GM19395 (cell line): Measurements from ENCODE around the gene PIK3CD.
"Not testable (repeated sequence)": the region's sequence is repeated elsewhere in the genome, so short reads cannot be mapped to it uniquely, and the experiment has no call there.

Experiments
- ATAC-seq: cut with Tn5 transposase; IDR thresholded peaks from one replicate; pipeline ENCODE4 v1.9.1; 2021; ENCODE audit warnings: mild to moderate bottlenecking, moderate library complexity; ENCODE audit not compliant: unreplicated experiment

PIK3CD gene

DNA sequence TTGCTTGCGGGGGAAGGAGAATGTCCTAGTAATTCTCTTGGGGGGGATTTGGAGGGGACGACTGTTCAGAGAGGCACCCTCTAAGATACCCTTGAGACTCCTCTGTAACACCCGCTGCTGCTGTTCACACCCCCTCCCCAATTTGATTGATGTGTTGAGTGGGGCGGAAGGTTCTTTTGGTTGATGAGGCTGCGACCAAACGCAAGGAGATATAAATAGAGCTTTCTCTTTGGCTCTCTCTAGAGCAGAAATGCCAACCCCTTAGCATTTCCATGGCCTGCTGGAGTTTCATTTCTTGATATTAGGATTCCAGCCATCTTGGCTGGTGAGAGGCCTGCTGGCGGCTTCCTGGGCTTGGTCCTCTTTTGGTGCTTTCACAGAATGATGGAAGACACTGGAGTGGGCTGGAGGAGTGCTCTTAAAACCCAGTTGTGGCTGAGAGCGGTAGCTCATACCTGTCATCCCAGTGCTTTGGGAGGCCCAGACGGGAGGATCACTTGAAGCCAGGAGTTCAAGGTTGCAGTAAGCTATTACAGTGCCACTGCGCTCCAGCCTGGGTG, 2.0 kb downstream of the PIK3CD start:
- no peak for ATAC-seq

- no peak for ATAC-seq
Measured at GRCh38 chr1:9654051-9654833, 2.7 kb downstream of the PIK3CD start.

DNA sequence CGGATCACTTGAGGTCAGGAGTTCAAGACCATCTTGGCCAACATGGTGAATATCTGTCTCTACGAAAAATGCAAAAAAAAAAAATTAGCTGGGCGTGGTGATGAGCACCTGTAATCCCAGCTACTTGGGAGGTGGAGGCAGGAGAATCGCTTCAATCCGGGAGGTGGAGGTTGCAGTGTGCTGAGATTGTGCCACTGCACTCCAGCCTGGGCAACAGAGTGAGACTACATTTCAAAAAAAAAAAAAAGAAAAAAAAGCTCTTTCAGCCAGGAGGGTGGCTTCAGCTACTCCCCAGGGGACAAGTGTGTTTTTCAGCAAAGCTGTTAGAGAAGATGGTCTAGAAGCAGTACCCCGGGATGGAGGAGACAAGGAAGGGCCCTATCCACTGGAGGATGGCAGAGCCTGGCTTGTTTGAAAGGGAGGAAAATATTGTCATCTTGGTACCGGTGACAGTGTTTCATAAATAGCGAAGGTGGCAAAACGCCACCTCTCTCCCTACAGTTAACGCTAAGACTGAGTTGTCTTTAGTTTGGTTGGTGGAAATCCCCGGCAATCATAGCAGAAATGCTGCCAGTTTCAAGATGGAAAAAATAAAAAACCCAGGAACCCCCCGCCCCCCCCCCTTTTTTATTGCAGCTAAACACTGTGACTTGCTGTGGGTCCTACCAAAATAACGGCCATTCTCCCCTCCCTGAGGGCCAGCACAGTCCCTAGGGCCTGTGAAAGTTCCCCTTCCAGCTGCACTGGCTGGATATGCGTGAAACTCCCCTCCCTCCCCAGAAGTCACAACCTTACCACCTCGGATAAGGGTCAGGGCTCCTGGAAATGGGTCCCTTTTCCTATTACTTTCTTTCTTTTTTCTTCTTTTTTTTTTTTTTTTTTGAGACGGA, 3.5 kb downstream of the PIK3CD start:
- ATAC-seq, result no peak

- ATAC-seq, result no peak
Measured at GRCh38 chr1:9655836-9656235, 4.3 kb downstream of the PIK3CD start.

GRCh38 chr1:9657521-9658032, 6.0 kb downstream of the PIK3CD start:
- no peak for ATAC-seq

- no peak for ATAC-seq
Measured at GRCh38 chr1:9658199-9658598, 6.7 kb downstream of the PIK3CD start.

- ATAC-seq, result no peak
Measured at GRCh38 chr1:9659328-9659727, 7.8 kb downstream of the PIK3CD start.

DNA sequence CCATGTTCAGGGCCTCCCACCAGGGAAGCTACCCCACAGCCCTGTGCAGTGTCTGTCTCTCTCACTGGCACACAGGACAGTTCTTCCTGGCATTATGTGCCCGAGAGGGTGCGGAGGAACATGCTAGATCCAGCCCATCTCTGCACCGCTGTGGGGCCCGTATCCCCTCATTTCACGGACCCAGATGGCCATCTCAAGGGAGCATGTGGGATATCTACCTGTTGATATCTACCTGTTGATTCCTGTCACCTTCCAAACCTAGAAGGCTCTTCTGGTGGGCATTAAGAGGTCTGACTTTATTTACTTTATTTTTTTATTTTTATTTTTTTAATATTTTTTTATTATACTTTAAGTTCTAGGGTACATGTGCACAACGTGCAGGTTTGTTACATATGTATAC, 11.7 kb downstream of the PIK3CD start:
- no peak for ATAC-seq

- ATAC-seq, result no peak
Measured at GRCh38 chr1:9665193-9665592, 13.7 kb downstream of the PIK3CD start.

DNA sequence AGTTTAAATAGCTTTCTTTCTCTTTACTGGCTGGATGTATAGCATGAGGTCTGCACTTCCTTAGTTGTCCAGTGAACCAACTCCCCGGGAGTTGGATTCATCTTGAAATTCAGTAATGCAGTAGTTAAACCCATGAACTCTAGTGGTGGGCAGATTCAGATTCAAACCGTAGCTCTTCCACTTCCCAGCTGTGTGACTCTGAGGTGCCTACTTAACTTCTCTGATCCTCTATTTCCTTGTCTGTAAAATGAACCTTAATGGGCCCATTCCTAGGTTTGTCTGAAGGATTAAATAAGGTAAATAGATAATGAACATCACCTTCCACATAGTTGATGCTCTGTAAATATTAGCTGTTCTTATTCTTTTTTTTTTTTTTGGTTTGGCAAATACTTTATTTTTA, 16.5 kb downstream of the PIK3CD start:
- no peak for ATAC-seq

- ATAC-seq, result no peak
Measured at GRCh38 chr1:9670085-9670484, 18.6 kb downstream of the PIK3CD start.

- ATAC-seq, result no peak
Measured at GRCh38 chr1:9671377-9672140, 20.0 kb downstream of the PIK3CD start.

- ATAC-seq, result no peak
Measured at GRCh38 chr1:9672444-9672843, 20.9 kb downstream of the PIK3CD start.

DNA sequence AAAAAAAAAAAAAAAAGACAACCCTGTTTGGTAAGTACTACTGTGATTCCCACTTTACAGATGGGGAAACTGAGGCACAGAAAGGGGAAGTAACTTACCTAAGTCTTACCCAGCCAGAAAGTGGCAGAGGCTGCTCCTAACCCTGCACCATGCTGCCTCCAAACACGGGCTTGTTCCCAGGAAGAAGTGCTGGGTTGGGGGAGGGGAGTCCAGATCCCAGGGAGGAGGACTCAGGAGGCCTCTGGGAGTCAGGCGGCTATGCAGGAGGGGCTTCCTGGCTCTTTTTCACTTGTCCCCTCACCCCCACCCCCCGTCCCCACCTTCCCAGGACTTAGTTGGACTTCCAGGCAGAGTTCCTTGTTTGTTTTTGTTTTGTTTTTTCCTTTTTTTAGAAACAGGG, 23.9 kb downstream of the PIK3CD start:
- ATAC-seq, result no peak

GRCh38 chr1:9676128-9676527, 24.6 kb downstream of the PIK3CD start:
- ATAC-seq, result not testable (repeated sequence)

- no peak for ATAC-seq
Measured at GRCh38 chr1:9676815-9677393, 25.4 kb downstream of the PIK3CD start.

DNA sequence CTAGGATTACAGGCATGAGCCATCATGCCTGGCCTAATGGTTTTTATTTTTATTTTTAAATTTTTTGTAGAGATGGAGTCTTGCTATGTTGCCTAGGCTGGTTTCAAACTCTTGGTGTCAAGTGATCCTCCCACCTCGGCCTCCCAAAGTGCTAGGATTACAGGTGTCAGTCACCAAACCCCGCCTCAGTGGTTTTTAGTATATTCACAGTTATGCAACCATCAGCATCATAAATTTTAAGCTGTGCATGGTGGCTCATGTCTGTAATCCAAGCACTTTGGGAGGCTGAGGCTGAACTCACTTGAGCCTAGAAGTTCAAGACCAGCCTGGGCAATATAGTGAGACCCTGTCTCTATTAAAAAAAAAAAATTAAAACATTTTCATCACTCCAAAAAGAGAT, 28.6 kb downstream of the PIK3CD start:
- ATAC-seq, result no peak

DNA sequence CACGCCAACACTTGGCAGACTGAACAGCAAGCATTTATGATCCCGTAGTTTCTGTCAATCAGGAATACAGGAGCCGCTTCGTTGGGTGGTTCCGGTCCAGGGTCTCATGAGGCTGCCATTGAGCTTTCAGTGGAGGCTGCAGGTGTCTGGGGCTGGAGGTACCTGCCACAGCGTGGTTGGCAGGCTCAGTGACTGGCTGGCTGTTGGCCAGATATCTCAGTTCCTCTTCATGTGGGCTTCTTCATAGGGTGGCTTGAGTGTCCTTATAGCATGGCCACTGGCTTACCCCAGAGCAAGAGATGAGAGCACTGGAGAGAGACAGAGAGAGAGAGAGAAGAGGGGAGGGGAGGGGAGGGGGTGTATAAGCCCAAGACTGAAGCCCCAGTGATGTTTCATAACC, 29.3 kb downstream of the PIK3CD start:
- no peak for ATAC-seq

DNA sequence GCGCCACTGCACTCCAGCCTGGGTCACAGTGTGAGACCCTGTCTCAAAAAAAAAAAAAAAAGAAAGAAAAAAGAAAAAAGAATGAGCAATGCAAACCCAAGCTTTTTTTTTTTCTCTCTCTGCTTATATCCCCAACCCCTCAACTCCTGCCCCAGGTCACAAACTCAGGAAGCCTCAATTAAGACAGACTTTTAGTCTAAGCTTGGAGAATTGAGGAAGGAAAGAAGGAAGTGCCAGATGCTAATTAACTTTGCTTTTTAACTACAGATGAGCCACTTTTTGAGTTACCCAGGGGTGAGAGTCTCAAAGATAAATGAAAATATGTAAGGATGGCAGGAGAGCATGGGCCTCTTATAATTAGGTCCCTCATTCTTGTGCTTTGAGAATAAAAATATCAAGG, 33.3 kb downstream of the PIK3CD start:
- no peak for ATAC-seq

GRCh38 chr1:9687120-9687873, 35.8 kb downstream of the PIK3CD start:
- ATAC-seq, result no peak
